ENCODE measurements around the gene BRSK2. TPM values are rescaled to one million over a fixed set of nuclear protein-coding genes. Genes with fewer than 3 reads are reported as not detected.
"Not testable (repeated sequence)": the region's sequence is repeated elsewhere in the genome, so short reads cannot be mapped to it uniquely, and the experiment has no call there.

Gene BRSK2
- total RNA-seq, 1 donor from 2014 or later, result 0.40 TPM

DNA sequence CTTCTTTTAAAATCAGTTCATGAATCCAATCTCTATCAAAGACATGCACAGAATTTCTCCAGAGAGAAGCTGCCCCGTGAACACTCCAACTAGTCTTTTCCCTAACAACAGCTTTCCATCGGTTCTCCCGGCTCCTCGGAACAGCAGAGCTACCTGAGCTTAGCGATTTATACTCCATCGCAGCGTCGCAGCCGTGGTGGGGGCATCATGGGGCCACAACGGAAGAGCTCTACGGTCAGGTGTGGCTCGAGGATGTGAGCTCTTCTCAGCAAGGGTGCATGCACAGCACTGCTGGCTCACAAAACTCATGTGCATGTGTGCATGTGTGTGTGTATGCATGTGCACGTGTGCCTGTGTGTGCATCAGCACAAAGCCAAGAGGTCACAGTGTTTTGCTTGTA lies 108.5 kb downstream of the BRSK2 start:
- DNase-seq (ENCODE audit: low read depth in 2 of 2), result no peak

- DNase-seq (ENCODE audit: low read depth in 2 of 2), result no peak
Measured at GRCh38 chr11:1499261-1499890, 109.6 kb downstream of the BRSK2 start.

DNA sequence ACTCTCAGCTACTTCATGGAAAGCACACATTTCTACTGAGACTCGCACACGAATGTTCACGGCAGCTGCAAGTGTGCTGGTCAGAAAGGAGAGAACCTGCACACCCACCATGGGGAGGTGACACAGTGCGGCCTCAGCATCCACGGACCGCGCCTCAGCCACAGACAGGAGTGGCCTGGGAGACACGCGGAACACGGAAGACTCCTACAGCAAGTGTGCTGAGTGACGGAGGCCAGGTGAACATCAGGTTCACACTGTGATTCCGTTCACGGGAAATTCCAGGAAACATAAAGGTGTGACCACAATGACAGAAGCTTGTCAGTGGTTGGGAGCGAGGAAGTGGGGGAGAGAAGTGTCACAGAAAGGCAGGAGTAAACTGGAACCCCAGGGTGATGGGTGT lies 110.2 kb downstream of the BRSK2 start:
- DNase-seq (ENCODE audit: low read depth in 2 of 2), result no peak

- no peak for DNase-seq (ENCODE audit: low read depth in 2 of 2)
Measured at GRCh38 chr11:1500466-1501420, 111.0 kb downstream of the BRSK2 start.

GRCh38 chr11:1501421-1502167 lies 111.9 kb downstream of the BRSK2 start:
- no peak for DNase-seq (ENCODE audit: low read depth in 2 of 2)

- no peak for DNase-seq (ENCODE audit: low read depth in 2 of 2)
Measured at GRCh38 chr11:1502168-1502953, 112.6 kb downstream of the BRSK2 start.

DNA sequence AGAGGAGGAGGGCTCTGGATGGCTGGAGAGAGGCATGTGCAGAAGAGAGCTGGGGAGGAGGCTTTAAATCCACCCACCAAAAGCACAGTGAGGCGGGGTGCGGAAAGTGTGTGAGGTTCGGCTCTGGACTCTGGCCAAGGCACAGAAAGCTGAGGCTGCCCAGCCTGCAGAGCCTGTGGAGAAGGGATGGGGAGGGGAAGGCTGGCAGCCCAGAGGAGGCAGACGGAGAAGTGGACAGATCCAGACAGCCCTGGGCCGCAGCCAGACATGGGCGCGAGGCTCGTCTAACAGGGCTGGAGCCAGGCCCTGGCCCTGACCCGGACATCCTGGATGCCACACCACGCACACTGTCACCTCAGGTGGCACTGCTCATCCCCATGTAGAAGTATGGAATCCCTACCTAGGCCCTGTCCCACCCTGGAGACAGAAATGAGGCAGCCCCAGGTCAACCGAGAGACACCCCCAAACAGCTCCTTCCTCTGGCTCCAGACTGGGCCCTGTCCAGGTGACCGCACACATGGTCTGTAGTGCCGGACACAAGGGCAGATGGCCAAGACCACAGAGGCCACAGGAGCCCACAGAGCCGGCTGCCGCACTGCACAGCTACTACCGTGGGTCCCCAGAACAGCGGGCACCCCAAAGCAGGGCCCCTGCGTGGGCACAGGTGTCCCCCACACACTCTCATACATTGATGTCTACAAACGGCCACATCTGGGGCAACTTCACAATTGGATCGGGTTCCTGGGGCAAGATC lies 113.4 kb downstream of the BRSK2 start:
- no peak for DNase-seq (ENCODE audit: low read depth in 2 of 2)

DNA sequence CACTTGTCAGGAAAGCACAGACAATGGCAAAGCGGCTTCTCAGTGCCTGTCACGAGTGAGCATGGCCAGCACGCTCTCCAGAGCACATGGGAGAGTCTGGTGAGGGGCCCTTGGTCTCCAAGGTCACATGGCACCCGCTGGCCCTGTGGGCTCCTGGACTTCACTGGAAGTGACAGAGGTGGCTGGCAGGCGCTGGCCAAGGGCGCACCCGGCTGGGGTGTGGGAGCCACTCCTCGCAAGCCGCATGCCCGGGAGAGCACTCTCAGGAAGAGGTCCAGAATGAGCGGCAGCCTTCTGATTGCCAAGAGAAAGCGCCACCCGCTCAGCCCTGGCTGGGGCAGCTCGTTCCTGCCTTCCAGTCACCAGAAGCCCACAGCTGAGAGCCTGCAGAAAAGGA lies 114.0 kb downstream of the BRSK2 start:
- no peak for DNase-seq (ENCODE audit: low read depth in 2 of 2)

GRCh38 chr11:1504138-1504537 lies 114.4 kb downstream of the BRSK2 start:
- DNase-seq (ENCODE audit: low read depth in 2 of 2), result no peak

- no peak for DNase-seq (ENCODE audit: low read depth in 2 of 2)
Measured at GRCh38 chr11:1504581-1505290, 115.0 kb downstream of the BRSK2 start.

GRCh38 chr11:1505480-1505879 lies 115.7 kb downstream of the BRSK2 start:
- DNase-seq (ENCODE audit: low read depth in 2 of 2), result no peak

DNA sequence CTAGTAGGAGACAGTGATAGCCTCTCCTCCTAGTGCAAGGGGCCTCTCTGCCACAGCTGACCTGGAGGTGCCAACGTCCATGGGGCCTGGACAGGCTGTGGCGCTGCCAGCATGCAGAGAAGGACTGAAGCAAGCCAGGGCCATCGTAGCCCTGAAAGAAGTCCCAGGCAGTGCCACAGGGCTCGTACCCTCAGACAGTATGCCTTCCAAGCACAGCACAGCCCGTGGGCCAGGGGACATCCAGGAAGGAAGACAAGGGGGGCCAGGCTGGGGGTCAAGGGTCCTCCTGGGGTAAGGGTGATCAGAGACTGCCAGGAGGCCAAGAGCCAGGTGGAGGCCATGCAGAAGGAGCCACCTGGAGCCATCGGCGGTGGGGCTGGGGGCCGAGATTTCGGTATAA lies 117.2 kb downstream of the BRSK2 start:
- DNase-seq (ENCODE audit: low read depth in 2 of 2), result no peak

DNA sequence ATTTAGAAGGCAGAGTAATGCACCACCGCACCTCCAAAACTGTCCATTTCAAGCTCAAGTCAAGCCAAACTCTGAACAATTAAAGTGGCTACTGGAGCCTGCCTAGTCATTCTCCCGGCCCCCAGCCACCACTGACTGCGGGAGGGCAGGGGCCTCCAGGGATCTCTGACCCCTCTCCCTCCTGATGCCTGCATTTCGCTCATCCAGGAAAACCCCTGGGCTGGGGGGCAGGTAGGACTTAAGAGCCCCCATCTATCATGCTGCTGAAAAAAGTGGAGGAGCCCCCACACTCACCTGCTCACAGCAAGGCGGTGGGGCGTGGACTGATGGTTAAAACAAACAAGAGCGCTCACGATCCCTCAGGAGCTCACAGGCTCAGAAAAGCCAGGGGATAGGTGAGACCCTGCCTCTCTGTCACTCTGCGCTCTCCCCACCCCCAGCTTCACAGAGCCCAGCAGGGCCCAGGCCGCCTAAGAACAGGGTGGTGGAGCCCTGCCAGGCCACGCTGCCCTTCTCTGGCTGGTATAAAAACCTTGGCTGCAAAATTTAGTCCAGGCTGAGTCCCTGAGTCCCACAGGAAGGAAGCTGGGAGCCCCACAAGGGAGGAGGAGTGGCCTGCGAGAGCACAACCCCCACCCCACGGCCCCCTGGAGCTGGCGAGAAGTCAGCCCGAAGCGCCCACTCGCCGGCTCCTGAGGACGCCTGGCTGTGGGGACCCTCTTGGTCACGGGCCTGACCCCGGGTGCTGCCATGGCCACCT lies 117.8 kb downstream of the BRSK2 start:
- no peak for DNase-seq (ENCODE audit: low read depth in 2 of 2)

- no peak for DNase-seq (ENCODE audit: low read depth in 2 of 2)
Measured at GRCh38 chr11:1508491-1508891, 118.8 kb downstream of the BRSK2 start.

DNA sequence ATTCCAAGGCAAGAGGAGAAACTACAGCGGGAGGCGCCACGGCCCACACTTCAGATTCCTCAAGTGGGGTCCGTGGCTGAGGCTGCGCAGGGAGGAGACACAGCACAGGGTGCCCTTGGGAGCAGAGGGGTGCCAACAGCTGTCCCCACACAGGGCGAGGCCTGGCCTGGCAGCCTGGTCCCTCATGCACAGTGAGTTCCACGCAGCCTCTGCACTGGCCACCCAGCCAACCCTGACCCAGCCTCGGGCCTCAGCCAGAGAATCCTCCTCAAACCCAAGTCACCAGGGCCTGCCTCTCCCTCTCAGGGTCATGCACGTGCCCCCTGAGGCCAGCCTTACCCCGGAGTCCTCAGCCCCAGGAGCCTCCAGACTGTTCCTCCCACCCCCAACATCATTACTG lies 119.3 kb downstream of the BRSK2 start:
- DNase-seq (ENCODE audit: low read depth in 2 of 2), result no peak

DNA sequence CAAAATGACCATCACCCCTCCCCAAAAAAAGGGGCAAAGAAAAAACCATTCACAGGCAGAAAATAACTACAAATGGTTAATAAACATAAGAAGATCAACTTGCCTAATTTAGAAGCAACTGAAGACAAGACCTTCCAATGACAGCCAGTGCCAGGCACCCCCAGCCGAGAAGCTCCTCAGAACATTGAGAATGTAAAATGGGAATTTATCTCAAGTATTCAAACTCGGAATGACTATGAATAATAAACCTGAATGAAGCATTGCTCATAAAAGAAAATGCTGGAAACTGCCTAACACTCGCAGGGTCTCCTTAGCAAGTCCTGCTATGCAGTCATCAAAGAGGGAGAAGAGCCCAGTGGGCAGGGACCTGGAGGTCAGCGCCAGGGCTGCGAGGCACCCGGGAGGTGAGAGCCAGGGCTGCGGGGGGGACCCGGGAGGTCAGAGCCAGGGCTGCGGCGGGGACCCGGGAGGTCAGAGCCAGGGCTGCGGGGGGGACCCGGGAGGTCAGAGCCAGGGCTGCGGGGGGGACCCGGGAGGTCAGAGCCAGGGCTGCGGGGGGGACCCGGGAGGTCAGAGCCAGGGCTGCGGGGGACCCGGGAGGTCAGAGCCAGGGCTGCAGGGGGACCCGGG lies 120.0 kb downstream of the BRSK2 start:
- DNase-seq (ENCODE audit: low read depth in 2 of 2), result no peak

DNA sequence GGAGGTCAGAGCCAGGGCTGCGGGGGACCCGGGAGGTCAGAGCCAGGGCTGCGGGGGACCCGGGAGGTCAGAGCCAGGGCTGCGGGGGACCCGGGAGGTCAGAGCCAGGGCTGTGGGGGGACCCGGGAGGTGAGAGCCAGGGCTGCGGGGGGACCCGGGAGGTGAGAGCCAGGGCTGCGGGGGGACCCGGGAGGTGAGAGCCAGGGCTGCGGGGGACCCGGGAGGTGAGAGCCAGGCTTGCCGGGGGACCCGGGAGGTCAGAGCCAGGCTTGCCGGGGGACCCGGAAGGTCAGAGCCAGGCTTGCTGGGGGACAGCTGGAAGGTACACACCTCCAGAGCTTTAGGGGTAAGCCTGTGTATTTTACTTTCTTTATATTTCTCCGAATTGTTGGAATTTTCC lies 120.6 kb downstream of the BRSK2 start:
- DNase-seq (ENCODE audit: low read depth in 2 of 2), result not testable (repeated sequence)

- no peak for DNase-seq (ENCODE audit: low read depth in 2 of 2)
Measured at GRCh38 chr11:1510928-1511327, 121.2 kb downstream of the BRSK2 start.
